Measurements from ENCODE around the gene RABAC1. TPM values are rescaled to one million over a fixed set of nuclear protein-coding genes. Genes with fewer than 3 reads are reported as not detected.

RABAC1 gene
- total RNA-seq, 1 experiment from 2014 or later, result 66.3 TPM

GRCh38 chr19:41977916-41978315 is 18.8 kb upstream of the RABAC1 start:
- no TSS peak for BruUV-seq (replicated peaks)
- no peak overlapping the region for H3K4me2 ChIP-seq (ENCODE audit: low read length)
- H3K9me3 ChIP-seq (ENCODE audit: control insufficient read depth in 1 of 2, insufficient read depth in 1 of 2, low read depth in 1 of 2, low read length in 2 of 2), result no peaks in the 10 kb centered on the region
- no peaks in the 10 kb centered on the region for H3K4me1 ChIP-seq (ENCODE audit: control insufficient read depth in 1 of 2, insufficient read depth in 2 of 2, low read length in 2 of 2)
- ChIA-PET POLR2A (no interaction called here), RAD21 (ENCODE audit: low non-redundant PET in 1 of 2, low total read pairs in 2 of 2, uncharacterized antibody in 2 of 2, unreplicated experiment in 2 of 2) (no interaction called here), CTCF (no interaction called here)
- H3K4me3 ChIP-seq (replicated peaks in 1 of 2; ENCODE audit: low read depth in 1 of 2, low read length in 2 of 2), result no peak overlapping the region
- no peaks in the 10 kb centered on the region; a peak in 1 of 4 replicates for H3K36me3 ChIP-seq (ENCODE audit: control insufficient read depth in 1 of 2, insufficient read depth in 2 of 2, low read length in 2 of 2)
- H3K9ac ChIP-seq (ENCODE audit: low read length), result no peak overlapping the region
- no peak for ATAC-seq
- no peaks in the 10 kb centered on the region for H3K79me2 ChIP-seq (ENCODE audit: insufficient read depth, low read length)
- no peak for DNase-seq (ENCODE audit: low read depth, low spot score)
- H3K27me3 ChIP-seq (ENCODE audit: insufficient read depth, low read length), result no peaks in the 10 kb centered on the region
- H4K20me1 ChIP-seq (ENCODE audit: insufficient read depth), result no peaks in the 10 kb centered on the region
- TF ChIP-seq SRF (IDR thresholded peaks at IDR 0.05; ENCODE audit: low read depth) (no peak), JUND (IDR thresholded peaks at IDR 0.05) (no peak), SP1 (IDR thresholded peaks at IDR 0.05; ENCODE audit: low read depth) (no peak)
- intact Hi-C loops (cut with micrococcal nuclease), result no loop called here
- no peak overlapping the region for H3K27ac ChIP-seq (ENCODE audit: low read depth, low read length)
- H2AFZ ChIP-seq (ENCODE audit: low read depth, low read length, poor library complexity, severe bottlenecking), result no peak overlapping the region
- no peaks in the 10 kb centered on the region for H3K9me2 ChIP-seq (ENCODE audit: insufficient read depth)

- Histone ChIP-seq H4K20me1 (ENCODE audit: insufficient read depth) (no peaks in the 10 kb centered on the region), H3K4me1 (ENCODE audit: control insufficient read depth in 1 of 2, insufficient read depth in 2 of 2, low read length in 2 of 2) (no peaks in the 10 kb centered on the region), H3K27ac (ENCODE audit: low read depth, low read length) (no peak overlapping the region), H3K9me3 (ENCODE audit: control insufficient read depth in 1 of 2, insufficient read depth in 1 of 2, low read depth in 1 of 2, low read length in 2 of 2) (no peaks in the 10 kb centered on the region), H3K36me3 (ENCODE audit: control insufficient read depth in 1 of 2, insufficient read depth in 2 of 2, low read length in 2 of 2) (no peaks in the 10 kb centered on the region; a peak in 1 of 4 replicates), H3K27me3 (ENCODE audit: insufficient read depth, low read length) (no peaks in the 10 kb centered on the region), H3K4me3 (replicated peaks in 1 of 2; ENCODE audit: low read depth in 1 of 2, low read length in 2 of 2) (no peak overlapping the region), H3K9me2 (ENCODE audit: insufficient read depth) (no peaks in the 10 kb centered on the region), H2AFZ (ENCODE audit: low read depth, low read length, poor library complexity, severe bottlenecking) (no peak overlapping the region), H3K4me2 (ENCODE audit: low read length) (no peak overlapping the region), H3K9ac (ENCODE audit: low read length) (no peak overlapping the region), H3K79me2 (ENCODE audit: insufficient read depth, low read length) (no peaks in the 10 kb centered on the region)
- RAD21 ChIA-PET (ENCODE audit: low non-redundant PET in 1 of 2, low total read pairs in 2 of 2, uncharacterized antibody in 2 of 2, unreplicated experiment in 2 of 2), result no interaction called here
- CTCF ChIA-PET, result no interaction called here
- TF ChIP-seq EGR1 (IDR thresholded peaks at IDR 0.05; ENCODE audit: low read depth) (no peak), POLR2AphosphoS5 (IDR thresholded peaks at IDR 0.05; ENCODE audit: low read depth, low read length) (no peak), SIN3A (IDR thresholded peaks at IDR 0.05; ENCODE audit: low read depth) (no peak), SP1 (IDR thresholded peaks at IDR 0.05; ENCODE audit: low read depth) (no peak), ZBTB33 (IDR thresholded peaks at IDR 0.05; ENCODE audit: extremely low read depth, insufficient replicate concordance, low read length) (no peak), ELF1 (IDR thresholded peaks at IDR 0.05; ENCODE audit: borderline replicate concordance, low read depth) (no peak), SRF (IDR thresholded peaks at IDR 0.05; ENCODE audit: low read depth) (no peak), FOSL1 (IDR thresholded peaks at IDR 0.05; ENCODE audit: low read depth) (no peak), ATF3 (IDR thresholded peaks at IDR 0.05) (no peak), EZH2 (IDR thresholded peaks at IDR 0.05) (no peak), ZNF274 (IDR thresholded peaks at IDR 0.05; ENCODE audit: low read depth, low read length) (no peak), POLR2A (IDR thresholded peaks at IDR 0.05; ENCODE audit: borderline replicate concordance, extremely low read depth, insufficient read depth, insufficient read length) (no peak)
- ATAC-seq (no peak), DNase-seq (ENCODE audit: low read depth, low spot score) (no peak)
- POLR2A ChIA-PET, result no interaction called here
- no TSS peak for BruUV-seq (replicated peaks)
- intact Hi-C loops (cut with micrococcal nuclease), result no loop called here
Measured at GRCh38 chr19:41974652-41975051, 15.5 kb upstream of the RABAC1 start.

Measured in HCT116 (cell line).